K562 (cell line): ENCODE measurements around the gene RAB5B. TPM values are rescaled to one million over a fixed set of nuclear protein-coding genes. Genes with fewer than 3 reads are reported as not detected.

Source experiments
- BCL6 ChIP-seq: fragments of 250-450 bp; sonication (Bioruptor Pico); IDR thresholded peaks from 2 replicates; pipeline ENCODE4 v1.4.0; 2020
- CBFA2T2 ChIP-seq: fragments of 450-650 bp; conservative IDR thresholded peaks from 2 replicates; pipeline ENCODE4 v1.6.1; 2017; ENCODE audit warnings: mild to moderate bottlenecking
- CEBPZ ChIP-seq: fragments of 150-350 bp; IDR thresholded peaks from 2 replicates; pipeline ENCODE4 v1.6.1; 2014; ENCODE audit warnings: low read depth, mild to moderate bottlenecking, low read length, borderline replicate concordance
- ERF ChIP-seq: fragments of 450-650 bp; formaldehyde crosslinking; IDR thresholded peaks from 2 replicates; pipeline ENCODE4 v1.4.0; 2020; ENCODE audit warnings: mild to moderate bottlenecking, mixed read lengths
- FOXK1 ChIP-seq: sonication (generic); formaldehyde crosslinking; IDR thresholded peaks from 2 replicates; pipeline ENCODE4 v1.8.0; 2022; ENCODE audit warnings: missing genetic modification reagents, mild to moderate bottlenecking, borderline replicate concordance
- FOXP1 ChIP-seq: sonication (generic); formaldehyde crosslinking; IDR thresholded peaks from 2 replicates; pipeline ENCODE4 v1.8.0; 2022; ENCODE audit warnings: mild to moderate bottlenecking, missing genetic modification reagents
- FUS ChIP-seq: fragments of 200-400 bp; formaldehyde crosslinking; optimal IDR thresholded peaks from 2 replicates; pipeline ENCODE3; 2017; ENCODE audit warnings: low read depth, low read length
- HIVEP1 ChIP-seq: fragments of 250-450 bp; sonication (Bioruptor Pico); IDR thresholded peaks from 2 replicates; pipeline ENCODE4 v1.4.0; 2020; ENCODE audit warnings: mild to moderate bottlenecking
- KDM4B ChIP-seq, 2 experiments: fragments of 450-650 bp in 1 of 2; sonication (generic) in 1 of 2; IDR thresholded peaks; 2 replicates each; pipeline ENCODE4 v1.6.1; 2016 to 2017; ENCODE audit warnings: borderline replicate concordance in 2 of 2, antibody characterized with exemption in 1 of 2, low read depth in 1 of 2, mild to moderate bottlenecking in 1 of 2
- MAFK ChIP-seq: IDR thresholded peaks from 2 replicates; pipeline ENCODE4 v1.6.1; 2011; ENCODE audit warnings: low read length, improper control_type of control experiment
- PTBP1 ChIP-seq: fragments of 200-400 bp; formaldehyde crosslinking; IDR thresholded peaks from 2 replicates; pipeline ENCODE4 v1.6.1; 2017; ENCODE audit warnings: low read depth, low read length
- PTRF ChIP-seq: fragments of 450-650 bp; IDR thresholded peaks from 2 replicates; pipeline ENCODE4 v1.6.1; 2016; ENCODE audit warnings: mild to moderate bottlenecking, missing genetic modification characterization, missing compliant biosample characterization
- RAD21 ChIP-seq, 2 experiments: fragments of 250-450 bp in 1 of 2; fragments of 450-650 bp in 1 of 2; sonication (Bioruptor Pico) in 1 of 2; formaldehyde crosslinking in 1 of 2; IDR thresholded peaks in 1 of 2; conservative IDR thresholded peaks in 1 of 2; 2 replicates each; pipeline versions ENCODE4 v1.4.0 to v1.8.0; 2020 to 2022; ENCODE audit warnings: mild to moderate bottlenecking in 2 of 2, moderate library complexity in 1 of 2
- RFX7 ChIP-seq: fragments of 250-450 bp; sonication (Bioruptor Pico); IDR thresholded peaks from 2 replicates; pipeline ENCODE4 v1.5.1; 2021; ENCODE audit warnings: mild to moderate bottlenecking
- TRIM28 ChIP-seq: fragments of 450-650 bp; IDR thresholded peaks from 2 replicates; pipeline ENCODE4 v1.6.1; 2017
- UBTF ChIP-seq, 2 experiments: IDR thresholded peaks; 2 replicates each; pipeline ENCODE4 v1.6.1; 2012; ENCODE audit warnings: improper control_type of control experiment in 2 of 2, low read depth in 2 of 2, low read length in 2 of 2, borderline replicate concordance in 1 of 2
- ZBTB17 ChIP-seq: fragments of 450-650 bp; formaldehyde crosslinking; IDR thresholded peaks from 2 replicates; pipeline ENCODE4 v1.4.0; 2020; ENCODE audit warnings: mild to moderate bottlenecking
- ZFP36 ChIP-seq: fragments of 150-350 bp; IDR thresholded peaks from 2 replicates; pipeline ENCODE4 v1.6.1; 2018; ENCODE audit warnings: low read length, low read depth; ENCODE audit not compliant: partially characterized antibody
- ZNF140 ChIP-seq: fragments of 250-450 bp; sonication (Bioruptor Pico); IDR thresholded peaks from 2 replicates; pipeline ENCODE4 v1.8.0; 2021; ENCODE audit warnings: moderate library complexity, mild to moderate bottlenecking, inconsistent platforms
- ZNF408 ChIP-seq: fragments of 250-450 bp; sonication (Bioruptor Pico); IDR thresholded peaks from 2 replicates; pipeline ENCODE4 v1.4.0; 2020; ENCODE audit warnings: low read depth, mild to moderate bottlenecking, moderate library complexity
- ZNF449 ChIP-seq: fragments of 250-450 bp; sonication (Bioruptor Pico); IDR thresholded peaks from 2 replicates; pipeline ENCODE4 v1.8.0; 2022; ENCODE audit warnings: moderate library complexity, mild to moderate bottlenecking, inconsistent platforms
- ZNF766 ChIP-seq: fragments of 200-800 bp; sonication (Bioruptor generic); conservative IDR thresholded peaks from 2 replicates; pipeline ENCODE4 v1.6.1; 2016; ENCODE audit warnings: missing genetic modification characterization, missing compliant biosample characterization
- ZNF830 ChIP-seq: fragments of 250-450 bp; sonication (Bioruptor Pico); IDR thresholded peaks from 2 replicates; pipeline ENCODE4 v1.5.0; 2021; ENCODE audit warnings: mild to moderate bottlenecking
- polyA plus RNA-seq, 8 experiments: library from polyadenylated mRNA; depleted of rRNA in 4 of 8; stranded (reverse) in 5 of 8; unstranded in 3 of 8; fragments of >200 nt; fragmentation: Nextera tagmentation in 2 of 8; fragmentation: Illumina TruSeq in 1 of 8; extraction: Ambion mirVana in 2 of 8; extraction: Trizol in 1 of 8; gene quantifications; 2 replicates each; pipeline versions ENCODE4 v1.2.1 to v1.2.3, GENCODE V29; 2011 to 2014; ENCODE audit warnings: inconsistent platforms in 1 of 8, missing spikeins in 1 of 8
- total RNA-seq, 7 experiments: library from RNA; depleted of rRNA in 6 of 7; stranded (reverse); fragments of >200 nt in 6 of 7; fragmentation: Illumina TruSeq in 2 of 7; extraction: Trizol in 2 of 7; gene quantifications; 2 replicates each; pipeline versions ENCODE4 v1.2.1 to v1.2.3, GENCODE V29; 2011 to 2021; ENCODE audit warnings: low replicate concordance in 1 of 7

Gene RAB5B
- total and polyA plus RNA-seq, 9 of the 15 experiments (the other 6 are each of a cell fraction or from before 2014, with no cell fraction given), result 6.8 to 73.8 (median 25.2) TPM

GRCh38 chr12:55996201-55996714, 22.4 kb downstream of the RAB5B start (continued):
- TF ChIP-seq CBFA2T2 (0 out of 2 replicates have a peak, but pooled peaks have one; percentile 2), RFX7 (CRISPR knock-in tag) (no peak), BCL6 (CRISPR knock-in tag) (no peak), ZNF766 (CRISPR knock-in tag) (no peak), ZNF140 (CRISPR knock-in tag) (no peak), ZFP36 (peak; percentile 2), ZBTB17 (CRISPR knock-in tag) (no peak), ZNF449 (CRISPR knock-in tag) (no peak), UBTF (IDR thresholded peaks at IDR 0.05; ENCODE audit: borderline replicate concordance in 1 of 2, low read depth in 2 of 2, low read length in 2 of 2) (no peak), FOXP1 (no peak), TRIM28 (no peak), PTBP1 (peak; percentile 90), FUS (no peak), MAFK (no peak), ZNF830 (CRISPR knock-in tag) (no peak), ZNF408 (CRISPR knock-in tag) (no peak), RAD21 (CRISPR knock-in tag; conservative IDR thresholded peaks at IDR 0.05 in 1 of 2, IDR thresholded peaks at IDR 0.05 in 1 of 2) (peak; percentile 87 to 91), ERF (no peak), KDM4B (IDR thresholded peaks at IDR 0.05; ENCODE audit: borderline replicate concordance in 2 of 2, low read depth in 1 of 2) (no peak), PTRF (no peak), HIVEP1 (no peak), FOXK1 (no peak), CEBPZ (no peak)
